HG03045 (cell line): Measurements from ENCODE around the gene CALHM2.
"Not testable (repeated sequence)": the region's sequence is repeated elsewhere in the genome, so short reads cannot be mapped to it uniquely, and the experiment has no call there.

Source experiments
- ATAC-seq: cut with Tn5 transposase; IDR thresholded peaks from one replicate; pipeline ENCODE4 v1.9.1; 2021; ENCODE audit warnings: mild to moderate bottlenecking, moderate library complexity; ENCODE audit not compliant: unreplicated experiment

Gene CALHM2

GRCh38 chr10:103419101-103419500 is 33.1 kb downstream of the CALHM2 start:
- ATAC-seq = no peak

- ATAC-seq = no peak
These were observed 34.6 kb downstream of the CALHM2 start for GRCh38 chr10:103417601-103418000.

DNA sequence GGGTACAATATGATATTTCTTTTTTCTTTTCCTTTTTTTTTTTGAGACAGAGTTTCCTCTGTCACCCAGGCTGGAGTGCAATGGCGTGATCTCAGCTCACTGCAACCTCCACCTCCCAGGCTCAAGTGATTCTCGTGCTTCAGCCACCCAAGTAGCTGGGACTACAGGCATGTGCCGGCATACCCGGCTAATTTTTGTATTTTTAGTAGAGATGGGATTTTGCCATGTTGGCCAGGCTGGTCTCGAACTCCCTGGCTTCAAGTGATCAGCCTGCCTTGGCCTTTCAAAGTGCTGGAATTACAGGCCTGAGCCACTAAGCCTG is 35.1 kb downstream of the CALHM2 start:
- ATAC-seq = not testable (repeated sequence)

DNA sequence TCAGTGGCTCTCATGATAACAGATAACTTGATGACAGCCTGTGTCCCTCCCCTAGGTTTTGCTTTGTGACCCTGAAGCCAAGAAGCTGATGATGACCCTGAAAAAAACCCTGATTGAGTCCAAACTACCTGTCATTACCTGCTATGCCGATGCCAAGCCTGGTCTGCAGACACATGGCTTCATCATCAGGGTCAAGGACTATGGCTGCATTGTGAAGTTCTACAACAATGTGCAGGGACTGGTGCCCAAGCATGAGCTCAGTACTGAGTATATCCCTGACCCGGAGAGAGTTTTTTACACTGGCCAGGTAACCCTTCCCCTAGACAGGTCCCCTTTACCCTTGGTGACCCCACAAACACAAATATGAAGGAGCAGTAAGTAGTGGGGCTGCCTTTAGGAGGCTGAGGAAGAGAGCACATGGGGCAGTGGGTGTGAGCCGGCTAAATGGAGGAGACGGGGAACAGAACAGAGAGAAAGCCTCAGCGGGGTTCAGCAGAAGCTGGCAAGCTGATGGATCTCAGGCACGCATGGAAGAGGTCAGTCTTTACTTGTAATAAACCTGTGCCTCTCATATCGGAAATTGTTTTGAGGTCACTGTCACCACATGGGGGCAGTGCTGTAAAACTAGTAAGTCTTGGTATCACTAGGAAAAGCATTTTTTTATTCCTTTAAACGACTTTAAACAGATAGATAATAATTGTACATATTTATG is 35.6 kb downstream of the CALHM2 start:
- no peak for ATAC-seq

GRCh38 chr10:103415581-103415980 is 36.6 kb downstream of the CALHM2 start:
- ATAC-seq = no peak

DNA sequence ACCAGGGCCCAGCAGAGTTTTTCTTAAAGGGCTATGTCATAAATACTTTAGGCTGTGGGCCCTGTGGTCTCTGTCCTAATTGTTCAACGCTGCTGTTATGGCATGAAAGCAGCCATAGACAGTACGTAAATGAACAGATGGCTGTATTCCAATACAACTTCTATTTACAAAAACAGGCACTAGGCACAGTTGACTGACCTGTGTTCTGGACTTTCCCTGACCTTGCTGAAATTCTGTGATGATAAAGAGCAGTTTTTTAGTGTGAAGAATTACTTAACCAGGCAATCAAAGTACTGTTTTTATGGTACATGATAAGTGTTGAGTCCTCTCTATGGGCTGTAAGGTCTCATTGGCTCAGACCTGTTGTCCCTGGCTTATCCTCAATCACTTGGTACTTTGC is 38.6 kb downstream of the CALHM2 start:
- no peak for ATAC-seq

DNA sequence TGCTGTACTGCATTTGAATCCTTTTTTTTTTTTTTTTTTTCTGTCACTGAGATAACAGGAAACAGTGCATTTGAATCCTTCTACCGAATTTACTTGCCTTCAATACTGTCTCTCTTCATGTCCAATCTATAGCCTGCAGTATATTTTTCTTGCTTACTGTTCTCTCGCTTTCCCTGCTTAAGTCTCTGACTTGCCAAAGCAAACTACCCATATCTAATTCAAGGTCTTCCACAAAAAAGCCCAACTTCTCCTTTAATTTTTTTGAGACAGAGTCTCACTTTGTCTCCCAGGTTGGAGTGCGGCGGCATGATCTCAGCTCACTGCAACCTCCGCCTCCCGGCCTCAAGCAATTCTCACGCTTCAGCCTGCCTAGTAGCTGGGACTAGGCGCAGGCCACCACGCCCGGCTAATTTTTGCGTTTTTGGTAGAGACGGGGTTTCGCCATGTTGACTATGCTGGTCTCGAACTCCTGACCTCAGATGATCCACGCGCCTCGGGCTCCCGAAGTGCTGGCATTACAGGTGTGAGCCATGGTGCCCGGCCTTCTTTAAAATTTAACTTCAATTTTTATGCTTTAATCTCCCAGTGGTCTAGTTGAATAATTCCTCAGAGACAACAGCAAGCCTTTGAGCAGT is 54.9 kb downstream of the CALHM2 start:
- ATAC-seq = no peak

GRCh38 chr10:103396789-103397087 is 55.4 kb downstream of the CALHM2 start:
- no peak for ATAC-seq
